SK-N-SH (cell line): ENCODE measurements around the gene IL17RB. TPM values are rescaled to one million over a fixed set of nuclear protein-coding genes. Genes with fewer than 3 reads are reported as not detected.

ENCODE experiments used
- CTCF ChIA-PET: fragments of 300-600, 350-600 bp; formaldehyde crosslinking; extraction: SDS; loops from one replicate; lab custom pipeline; 2021; lab: Yijun Ruan, JAX
- POLR2A ChIA-PET: fragments of 350-600 bp; sonication (Branson Sonifier 250); formaldehyde crosslinking; extraction: SDS; loops from one replicate; lab custom pipeline; 2020; ENCODE audit warnings: antibody characterized with exemption, inconsistent platforms; lab: Yijun Ruan, JAX
- DNase-seq: peaks from one replicate; pipeline ENCODE4 v3.0.0; 2012
- H2AFZ ChIP-seq: fragments of 200-600 bp; sonication (generic); 2 replicates; pipeline ENCODE4 v1.8.1; 2016; ENCODE audit warnings: antibody characterized with exemption, mild to moderate bottlenecking, low read depth
- H3F3A ChIP-seq: fragments of 200-600 bp; sonication (generic); replicated peaks from 2 replicates; pipeline ENCODE3; 2016; ENCODE audit warnings: antibody characterized with exemption, mild to moderate bottlenecking; ENCODE audit not compliant: insufficient read depth
- H3K27ac ChIP-seq, 2 experiments: fragments of 200-500 bp in 1 of 2; fragments of 200-600 bp in 1 of 2; sonication (Bioruptor generic) in 1 of 2; sonication (generic), shearing (Covaris generic) in 1 of 2; 2 replicates each; pipeline versions ENCODE4 v1.5.1 to v1.6.1; 2014 to 2016; ENCODE audit warnings: low read depth in 2 of 2, inconsistent platforms in 1 of 2, low read length in 1 of 2, mild to moderate bottlenecking in 1 of 2, mixed read lengths in 1 of 2
- H3K27me3 ChIP-seq: fragments of 200-600 bp; sonication (generic), shearing (Covaris generic); 2 replicates; pipeline ENCODE4 v1.6.1; 2016; ENCODE audit warnings: mixed run types; ENCODE audit not compliant: insufficient read depth
- H3K36me3 ChIP-seq, 2 experiments: fragments of 200-500 bp in 1 of 2; fragments of 200-600 bp in 1 of 2; sonication (Bioruptor generic) in 1 of 2; sonication (generic) in 1 of 2; replicated peaks in 1 of 2; 2 replicates each; pipeline versions ENCODE3 to v1.5.1; 2014 to 2016; ENCODE audit warnings: low read length in 1 of 2, mild to moderate bottlenecking in 1 of 2; ENCODE audit not compliant: insufficient read depth in 2 of 2, control insufficient read depth in 1 of 2
- H3K4me1 ChIP-seq, 2 experiments: fragments of 200-500 bp in 1 of 2; fragments of 200-600 bp in 1 of 2; sonication (Bioruptor generic) in 1 of 2; sonication (generic), shearing (Covaris generic) in 1 of 2; 2 replicates each; pipeline versions ENCODE4 v1.5.1 to v1.6.1; 2014 to 2016; ENCODE audit warnings: low read depth in 1 of 2, low read length in 1 of 2, mixed run types in 1 of 2; ENCODE audit not compliant: insufficient read depth in 2 of 2, control insufficient read depth in 1 of 2
- H3K4me2 ChIP-seq: fragments of 200-600 bp; sonication (generic), shearing (Covaris generic); 2 replicates; pipeline ENCODE4 v1.6.1; 2017; ENCODE audit warnings: mixed run types
- H3K4me3 ChIP-seq, 2 experiments: fragments of 200-500 bp in 1 of 2; fragments of 200-600 bp in 1 of 2; sonication (Bioruptor generic) in 1 of 2; sonication (generic), shearing (Covaris generic) in 1 of 2; 2 replicates each; pipeline versions ENCODE4 v1.5.1 to v1.8.1; 2014 to 2016; ENCODE audit warnings: low read depth in 2 of 2, inconsistent platforms in 1 of 2, low read length in 1 of 2, mild to moderate bottlenecking in 1 of 2, mixed read lengths in 1 of 2, moderate library complexity in 1 of 2
- H3K79me2 ChIP-seq: fragments of 200-600 bp; sonication (generic); 2 replicates; pipeline ENCODE4 v1.8.1; 2017; ENCODE audit warnings: mild to moderate bottlenecking; ENCODE audit not compliant: insufficient read depth
- H3K9ac ChIP-seq: fragments of 200-600 bp; sonication (generic); 2 replicates; pipeline ENCODE4 v1.6.1; 2017; ENCODE audit warnings: mixed run types
- H3K9me2 ChIP-seq: fragments of 200-600 bp; sonication (generic); 2 replicates; pipeline ENCODE4 v1.6.1; 2017; ENCODE audit warnings: mixed run types
- H3K9me3 ChIP-seq: fragments of 200-600 bp; sonication (generic); 2 replicates; pipeline ENCODE4 v1.6.1; 2017; ENCODE audit warnings: mixed run types, mild to moderate bottlenecking, moderate library complexity
- H4K20me1 ChIP-seq: fragments of 200-600 bp; sonication (generic); 2 replicates; pipeline ENCODE4 v1.6.1; 2017; ENCODE audit warnings: mild to moderate bottlenecking, mixed run types; ENCODE audit not compliant: insufficient read depth
- ELF1 ChIP-seq: IDR thresholded peaks from 2 replicates; pipeline ENCODE4 v1.4.0; 2012
- EZH2phosphoT487 ChIP-seq: fragments of 200-600 bp; sonication (generic); IDR thresholded peaks from 2 replicates; pipeline ENCODE4 v1.6.1; 2017; ENCODE audit warnings: low read depth, mixed run types, mild to moderate bottlenecking, antibody characterized with exemption, moderate library complexity, borderline replicate concordance
- FOSL2 ChIP-seq: IDR thresholded peaks from 2 replicates; pipeline ENCODE4 v1.4.0; 2012; ENCODE audit warnings: low read depth, mild to moderate bottlenecking, moderate library complexity, borderline replicate concordance
- FOXM1 ChIP-seq: IDR thresholded peaks from 2 replicates; pipeline ENCODE4 v1.4.0; 2012; ENCODE audit warnings: low read depth, mild to moderate bottlenecking
- GABPA ChIP-seq: IDR thresholded peaks from 2 replicates; pipeline ENCODE4 v1.4.0; 2012; ENCODE audit warnings: low read depth, mild to moderate bottlenecking
- MEF2A ChIP-seq: IDR thresholded peaks from 2 replicates; pipeline ENCODE4 v1.4.0; 2012; ENCODE audit warnings: low read depth, borderline replicate concordance
- MXI1 ChIP-seq: IDR thresholded peaks from 2 replicates; pipeline ENCODE4 v1.6.1; 2012; ENCODE audit warnings: mild to moderate bottlenecking, low read depth, low read length, improper control_type of control experiment
- NRF1 ChIP-seq: IDR thresholded peaks from 2 replicates; pipeline ENCODE4 v1.6.1; 2012; ENCODE audit warnings: low read depth, mild to moderate bottlenecking, low read length
- POLR2AphosphoS5 ChIP-seq: IDR thresholded peaks from 2 replicates; pipeline ENCODE4 v1.6.1; 2012; ENCODE audit warnings: low read depth, low read length
- RCOR1 ChIP-seq: fragments of 150-350 bp; IDR thresholded peaks from 2 replicates; pipeline ENCODE4 v1.6.1; 2017; ENCODE audit warnings: antibody characterized with exemption, low read length
- RXRA ChIP-seq: IDR thresholded peaks from 2 replicates; pipeline ENCODE4 v1.4.0; 2012; ENCODE audit warnings: low read depth, mild to moderate bottlenecking, borderline replicate concordance
- SIN3A ChIP-seq: IDR thresholded peaks from 2 replicates; pipeline ENCODE4 v1.6.1; 2012; ENCODE audit warnings: low read depth, mild to moderate bottlenecking, low read length, moderate library complexity, borderline replicate concordance
- TCF12 ChIP-seq: IDR thresholded peaks from 2 replicates; pipeline ENCODE4 v1.4.0; 2012
- TEAD4 ChIP-seq: IDR thresholded peaks from 2 replicates; pipeline ENCODE4 v1.4.0; 2012; ENCODE audit warnings: mild to moderate bottlenecking, borderline replicate concordance; ENCODE audit not compliant: insufficient read depth
- USF1 ChIP-seq: IDR thresholded peaks from 2 replicates; pipeline ENCODE4 v1.4.0; 2012; ENCODE audit warnings: low read depth, borderline replicate concordance
- YY1 ChIP-seq: IDR thresholded peaks from 2 replicates; pipeline ENCODE4 v1.4.0; 2012; ENCODE audit warnings: low read depth, mild to moderate bottlenecking
- WGBS: methylation state at CpG from one replicate; pipeline ENCODE4 v1.1.6; 2017; ENCODE audit warnings: low lambda C conversion rate; 5-methylcytosine and 5-hydroxymethylcytosine counted together
- polyA plus RNA-seq, 3 experiments: library from polyadenylated mRNA; depleted of rRNA; stranded (reverse); fragments of >200 nt; gene quantifications; 2 replicates each; pipeline ENCODE4 v1.2.3, GENCODE V29; 2012
- TF ChIP-seq, protein P1 (sequence below): IDR thresholded peaks from 2 replicates; pipeline ENCODE4 v1.6.1; 2012; ENCODE audit warnings: mild to moderate bottlenecking, low read depth, low read length, moderate library complexity
- TF ChIP-seq, protein P2 (sequence below): IDR thresholded peaks from 2 replicates; pipeline ENCODE4 v1.4.0; 2012; ENCODE audit warnings: low read depth, borderline replicate concordance

The IL17RB gene
- polyA plus RNA-seq, 1 of the 3 experiments (the other 2 are of a cell fraction), result 0.10 TPM

DNA sequence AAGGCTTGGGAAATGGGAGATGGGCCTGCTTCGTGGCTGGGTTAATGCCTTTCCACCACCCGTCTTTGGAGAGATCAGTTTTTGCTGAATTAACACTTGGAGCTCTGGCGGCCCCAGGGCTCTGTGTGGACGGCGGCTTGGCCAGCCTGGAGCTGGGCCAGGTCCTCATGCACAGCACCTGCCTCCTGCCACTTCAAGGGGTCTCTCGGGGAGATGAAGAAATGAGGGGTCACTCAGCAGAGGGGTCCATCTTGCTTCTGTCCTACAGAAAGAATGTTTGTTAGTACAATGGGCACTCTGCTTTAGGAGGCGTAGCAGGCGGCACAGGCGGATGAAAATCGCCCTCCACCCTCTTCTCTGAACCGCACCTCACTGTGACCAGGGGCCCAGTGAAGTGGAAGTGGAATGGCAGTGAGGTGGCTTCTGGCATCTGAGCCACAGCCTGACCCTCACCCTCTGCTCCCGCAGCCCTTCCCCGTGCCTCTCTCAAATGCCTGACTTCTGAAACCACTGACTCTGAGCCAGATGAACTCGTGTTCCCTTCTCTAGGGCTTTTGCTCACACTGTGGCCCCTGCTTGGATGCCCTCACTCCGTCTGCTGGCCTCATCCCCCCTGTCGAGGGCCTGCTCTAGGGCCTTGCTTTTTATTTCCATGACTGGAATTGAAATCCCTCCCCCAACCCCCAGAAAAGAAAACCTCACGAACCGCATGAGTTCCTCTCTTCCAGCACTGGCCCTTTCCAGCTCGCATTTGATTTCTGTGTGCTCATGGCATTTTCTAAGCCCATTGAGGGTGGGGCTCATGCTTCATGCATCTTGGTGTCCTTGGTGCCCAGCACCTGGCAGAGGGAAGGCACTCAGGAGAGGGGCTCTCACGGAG lies 42.3 kb upstream of the IL17RB start:
- H3K27ac ChIP-seq, result peak overlapping the region in 1 of 2 experiments; percentile 63; a peak in 2 of 4 replicates
- POLR2A ChIA-PET, result no interaction called here

GRCh38 chr3:53804697-53805462 lies 41.5 kb upstream of the IL17RB start:
- Histone ChIP-seq H3K4me1 (peaks cover 18 to 22% of the 10 kb centered on the region in 2 experiments; a peak in 3 of 4 replicates), H3F3A (no peaks in the 10 kb centered on the region), H3K9me2 (no peaks in the 10 kb centered on the region), H2AFZ (peak overlapping the region; percentile 85), H3K9me3 (no peaks in the 10 kb centered on the region), H3K27ac (peak overlapping the region in 1 of 2 experiments; percentile 63; a peak in 2 of 4 replicates), H3K4me3 (no peak overlapping the region), H3K4me2 (peak overlapping the region; percentile 55), H3K36me3 (no peaks in the 10 kb centered on the region), H3K79me2 (no peaks in the 10 kb centered on the region), H3K9ac (peak overlapping the region; percentile 44; the same call in 1 of the 2 replicates), H4K20me1 (no peaks in the 10 kb centered on the region), H3K27me3 (no peaks in the 10 kb centered on the region)
- POLR2A ChIA-PET, result no interaction called here
- DNase-seq, result peak; percentile 40
- CTCF ChIA-PET, result no interaction called here
- 57% methylated on average over 7 of the region's 14 CpGs for WGBS
- TF ChIP-seq FOXM1 (no peak), FOSL2 (peak; percentile 77; the same call in 1 of the 2 replicates), GABPA (no peak), RCOR1 (no peak), NRF1 (no peak), YY1 (peak; percentile 40; the same call in 1 of the 2 replicates), TCF12 (peak; percentile 18; the same call in 1 of the 2 replicates), SIN3A (no peak), EZH2phosphoT487 (no peak), POLR2AphosphoS5 (no peak)
- TF ChIP-seq, protein P1, sequence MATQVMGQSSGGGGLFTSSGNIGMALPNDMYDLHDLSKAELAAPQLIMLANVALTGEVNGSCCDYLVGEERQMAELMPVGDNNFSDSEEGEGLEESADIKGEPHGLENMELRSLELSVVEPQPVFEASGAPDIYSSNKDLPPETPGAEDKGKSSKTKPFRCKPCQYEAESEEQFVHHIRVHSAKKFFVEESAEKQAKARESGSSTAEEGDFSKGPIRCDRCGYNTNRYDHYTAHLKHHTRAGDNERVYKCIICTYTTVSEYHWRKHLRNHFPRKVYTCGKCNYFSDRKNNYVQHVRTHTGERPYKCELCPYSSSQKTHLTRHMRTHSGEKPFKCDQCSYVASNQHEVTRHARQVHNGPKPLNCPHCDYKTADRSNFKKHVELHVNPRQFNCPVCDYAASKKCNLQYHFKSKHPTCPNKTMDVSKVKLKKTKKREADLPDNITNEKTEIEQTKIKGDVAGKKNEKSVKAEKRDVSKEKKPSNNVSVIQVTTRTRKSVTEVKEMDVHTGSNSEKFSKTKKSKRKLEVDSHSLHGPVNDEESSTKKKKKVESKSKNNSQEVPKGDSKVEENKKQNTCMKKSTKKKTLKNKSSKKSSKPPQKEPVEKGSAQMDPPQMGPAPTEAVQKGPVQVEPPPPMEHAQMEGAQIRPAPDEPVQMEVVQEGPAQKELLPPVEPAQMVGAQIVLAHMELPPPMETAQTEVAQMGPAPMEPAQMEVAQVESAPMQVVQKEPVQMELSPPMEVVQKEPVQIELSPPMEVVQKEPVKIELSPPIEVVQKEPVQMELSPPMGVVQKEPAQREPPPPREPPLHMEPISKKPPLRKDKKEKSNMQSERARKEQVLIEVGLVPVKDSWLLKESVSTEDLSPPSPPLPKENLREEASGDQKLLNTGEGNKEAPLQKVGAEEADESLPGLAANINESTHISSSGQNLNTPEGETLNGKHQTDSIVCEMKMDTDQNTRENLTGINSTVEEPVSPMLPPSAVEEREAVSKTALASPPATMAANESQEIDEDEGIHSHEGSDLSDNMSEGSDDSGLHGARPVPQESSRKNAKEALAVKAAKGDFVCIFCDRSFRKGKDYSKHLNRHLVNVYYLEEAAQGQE, result no peak

More for the DNA sequence above, 42.3 kb upstream of the IL17RB start:
- peaks cover 18 to 22% of the 10 kb centered on the region in 2 experiments; a peak in 3 of 4 replicates for H3K4me1 ChIP-seq
- WGBS, result 87% methylated on average over 15 of the region's 20 CpGs
- H3K9ac ChIP-seq, result 0 out of 2 replicates have a peak overlapping the region, but pooled peaks have one; percentile 40
- H3K9me2 ChIP-seq, result no peaks in the 10 kb centered on the region
- TF ChIP-seq, protein P2, sequence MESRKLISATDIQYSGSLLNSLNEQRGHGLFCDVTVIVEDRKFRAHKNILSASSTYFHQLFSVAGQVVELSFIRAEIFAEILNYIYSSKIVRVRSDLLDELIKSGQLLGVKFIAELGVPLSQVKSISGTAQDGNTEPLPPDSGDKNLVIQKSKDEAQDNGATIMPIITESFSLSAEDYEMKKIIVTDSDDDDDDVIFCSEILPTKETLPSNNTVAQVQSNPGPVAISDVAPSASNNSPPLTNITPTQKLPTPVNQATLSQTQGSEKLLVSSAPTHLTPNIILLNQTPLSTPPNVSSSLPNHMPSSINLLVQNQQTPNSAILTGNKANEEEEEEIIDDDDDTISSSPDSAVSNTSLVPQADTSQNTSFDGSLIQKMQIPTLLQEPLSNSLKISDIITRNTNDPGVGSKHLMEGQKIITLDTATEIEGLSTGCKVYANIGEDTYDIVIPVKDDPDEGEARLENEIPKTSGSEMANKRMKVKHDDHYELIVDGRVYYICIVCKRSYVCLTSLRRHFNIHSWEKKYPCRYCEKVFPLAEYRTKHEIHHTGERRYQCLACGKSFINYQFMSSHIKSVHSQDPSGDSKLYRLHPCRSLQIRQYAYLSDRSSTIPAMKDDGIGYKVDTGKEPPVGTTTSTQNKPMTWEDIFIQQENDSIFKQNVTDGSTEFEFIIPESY, result no peak
- no peak for TF ChIP-seq TEAD4
- TF ChIP-seq ELF1, result no peak
- no peak for TF ChIP-seq MXI1
- TF ChIP-seq MEF2A, result no peak
- no peak for TF ChIP-seq USF1
- TF ChIP-seq FOSL2, result no peak
- TF ChIP-seq RXRA, result no peak
- DNase-seq, result no peak
- CTCF ChIA-PET, result interaction anchor here (0.8 kb wide), 2 partner anchors 18 to 94 kb away, joined by 3 read pairs; no protein-coding TSS in a partner anchor
- H3K36me3 ChIP-seq, result no peaks in the 10 kb centered on the region
- H4K20me1 ChIP-seq, result no peaks in the 10 kb centered on the region
- no peaks in the 10 kb centered on the region for H3K79me2 ChIP-seq
- no peaks in the 10 kb centered on the region for H3K9me3 ChIP-seq
- H2AFZ ChIP-seq, result peak overlapping the region; percentile 85
- H3K4me2 ChIP-seq, result peak overlapping the region; percentile 55
- H3F3A ChIP-seq, result no peaks in the 10 kb centered on the region
- no peak overlapping the region for H3K4me3 ChIP-seq
- H3K27me3 ChIP-seq, result no peaks in the 10 kb centered on the region
